Measurements from ENCODE around the gene HOXA5.

DNA sequence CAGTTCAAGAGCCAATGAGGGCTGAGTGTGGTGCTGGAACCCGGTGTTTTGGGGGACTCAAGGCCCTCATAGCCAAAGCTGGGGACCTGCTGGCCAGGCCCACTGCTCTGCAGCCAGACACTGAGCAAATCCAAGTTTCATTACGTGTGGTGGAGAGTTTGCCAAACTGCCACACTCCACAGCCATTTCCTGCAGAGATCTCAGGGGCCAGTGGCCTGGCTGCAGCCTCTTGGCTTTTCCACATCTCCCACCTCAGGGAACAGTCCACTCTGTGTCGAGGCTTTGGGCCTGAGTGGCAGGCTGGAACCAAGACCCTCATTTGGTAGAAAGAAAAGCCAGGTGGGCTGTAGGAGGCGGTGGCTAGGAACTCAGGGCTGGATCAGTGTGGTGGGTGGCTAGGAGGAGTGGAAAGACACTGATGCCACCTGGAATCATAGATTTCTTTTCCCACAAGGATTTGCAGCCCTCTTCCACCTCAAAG is 38.4 kb upstream of the HOXA5 start:
- TF ChIP-seq POLR2A (IDR thresholded peaks at IDR 0.05): no peak
- TF ChIP-seq, protein P1, sequence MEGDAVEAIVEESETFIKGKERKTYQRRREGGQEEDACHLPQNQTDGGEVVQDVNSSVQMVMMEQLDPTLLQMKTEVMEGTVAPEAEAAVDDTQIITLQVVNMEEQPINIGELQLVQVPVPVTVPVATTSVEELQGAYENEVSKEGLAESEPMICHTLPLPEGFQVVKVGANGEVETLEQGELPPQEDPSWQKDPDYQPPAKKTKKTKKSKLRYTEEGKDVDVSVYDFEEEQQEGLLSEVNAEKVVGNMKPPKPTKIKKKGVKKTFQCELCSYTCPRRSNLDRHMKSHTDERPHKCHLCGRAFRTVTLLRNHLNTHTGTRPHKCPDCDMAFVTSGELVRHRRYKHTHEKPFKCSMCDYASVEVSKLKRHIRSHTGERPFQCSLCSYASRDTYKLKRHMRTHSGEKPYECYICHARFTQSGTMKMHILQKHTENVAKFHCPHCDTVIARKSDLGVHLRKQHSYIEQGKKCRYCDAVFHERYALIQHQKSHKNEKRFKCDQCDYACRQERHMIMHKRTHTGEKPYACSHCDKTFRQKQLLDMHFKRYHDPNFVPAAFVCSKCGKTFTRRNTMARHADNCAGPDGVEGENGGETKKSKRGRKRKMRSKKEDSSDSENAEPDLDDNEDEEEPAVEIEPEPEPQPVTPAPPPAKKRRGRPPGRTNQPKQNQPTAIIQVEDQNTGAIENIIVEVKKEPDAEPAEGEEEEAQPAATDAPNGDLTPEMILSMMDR (IDR thresholded peaks at IDR 0.05): no peak
